GM04503 (cell line): ENCODE measurements around the gene SOST.

Source experiments
- DNase-seq: peaks from one replicate; pipeline ENCODE4 v3.0.0-alpha.2; 2012; ENCODE audit warnings: low read depth

Gene SOST

DNA sequence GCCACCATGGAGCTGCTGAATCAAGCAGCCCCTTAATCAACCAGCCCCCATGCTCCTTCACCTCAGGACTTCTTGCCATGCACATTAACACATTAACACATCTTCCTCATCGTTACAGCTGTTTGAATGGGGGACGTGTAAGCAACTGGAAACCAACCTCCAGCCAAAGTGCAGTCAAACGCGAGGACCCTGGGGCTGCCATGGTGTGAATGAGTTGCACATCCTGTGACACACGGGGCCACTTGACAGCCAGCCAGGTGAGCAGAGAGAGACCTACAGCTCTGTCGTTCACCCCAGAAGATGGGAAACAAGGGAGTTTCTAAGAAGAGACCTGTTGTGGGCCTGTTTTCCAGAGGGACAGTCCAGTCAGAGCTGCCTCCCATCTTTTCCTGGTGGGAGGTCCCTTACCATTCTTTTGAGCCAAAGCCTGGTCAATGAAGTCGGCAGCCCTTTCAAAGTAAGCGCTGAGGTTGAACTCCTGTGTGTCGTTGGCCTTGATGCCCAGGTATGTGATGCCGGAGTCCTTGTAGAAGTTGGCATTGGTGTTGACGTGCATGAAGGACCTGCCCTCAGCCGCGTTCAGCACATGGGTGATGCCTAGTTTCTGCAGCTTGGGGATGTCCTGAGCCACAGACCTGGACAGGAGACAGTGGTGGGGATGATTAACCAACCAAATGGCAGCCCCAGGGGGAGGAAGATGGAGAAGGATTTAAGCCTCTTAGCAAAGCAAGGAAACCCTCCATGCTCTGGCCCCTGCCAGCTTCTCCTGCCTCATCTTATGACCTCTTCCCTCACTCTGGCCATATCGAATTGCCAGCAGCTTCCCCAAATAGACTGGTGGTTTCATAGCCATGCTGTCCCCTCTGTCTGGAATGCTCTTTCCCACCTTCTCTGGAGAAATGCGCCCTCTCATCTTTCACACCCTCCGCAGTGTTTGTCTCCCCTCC is 16.0 kb upstream of the SOST start:
- DNase-seq = no peak

DNA sequence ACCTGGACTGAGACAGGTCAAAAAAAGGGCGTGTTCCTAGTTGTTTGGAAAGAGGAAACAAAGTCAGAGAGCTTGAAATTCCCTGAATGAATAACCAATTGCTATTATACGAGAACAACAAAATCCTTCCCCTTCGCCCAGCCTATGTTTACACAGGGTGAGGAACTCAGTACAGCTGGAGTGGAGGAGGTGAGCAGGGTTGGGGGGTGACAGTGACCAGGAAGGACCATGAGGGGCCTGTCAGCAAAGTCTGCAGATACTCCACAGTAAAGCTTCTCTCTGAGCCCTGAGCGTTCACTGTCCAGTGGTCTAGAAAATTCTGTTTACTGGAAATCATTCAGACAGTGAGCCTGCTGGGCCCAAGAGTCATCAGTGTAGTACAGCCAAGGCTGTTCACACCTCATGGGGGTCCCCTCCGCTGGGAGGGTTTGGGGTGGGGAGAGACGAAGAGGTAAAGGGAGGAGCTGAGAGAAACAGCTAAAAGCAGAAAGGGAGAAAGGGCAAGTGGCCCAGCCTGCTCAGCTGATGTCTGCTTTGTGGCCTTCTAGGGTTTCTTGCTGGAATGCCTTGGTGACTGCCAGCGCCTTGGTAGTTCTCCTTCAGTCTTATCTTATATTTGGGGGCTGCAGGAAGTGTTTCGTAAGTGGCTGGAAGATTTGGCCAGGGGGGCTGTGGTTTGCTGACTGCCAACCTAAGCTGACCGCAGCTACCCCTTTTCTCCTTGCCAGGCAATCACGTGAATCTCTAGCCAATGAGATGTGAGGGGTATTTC is 14.5 kb upstream of the SOST start:
- DNase-seq = no peak

DNA sequence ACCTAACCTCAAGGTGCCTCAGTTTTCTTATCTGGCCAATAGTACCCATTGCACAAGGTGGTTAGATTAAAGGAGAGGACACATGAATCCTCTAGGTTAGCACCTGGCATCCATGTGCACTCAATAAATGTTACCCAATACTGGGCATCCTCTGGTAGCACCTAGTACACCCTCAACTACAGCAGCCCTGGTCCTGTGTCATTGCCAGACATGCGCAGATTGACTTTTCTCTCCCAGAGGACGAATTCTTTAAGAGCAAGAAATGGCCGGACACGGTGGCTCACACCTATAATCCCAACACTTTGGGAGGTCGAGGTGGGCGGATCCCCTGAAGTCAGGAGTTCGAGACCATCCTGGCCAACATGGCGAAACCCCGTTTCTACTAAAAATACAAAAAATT is 12.9 kb upstream of the SOST start:
- no peak for DNase-seq

DNA sequence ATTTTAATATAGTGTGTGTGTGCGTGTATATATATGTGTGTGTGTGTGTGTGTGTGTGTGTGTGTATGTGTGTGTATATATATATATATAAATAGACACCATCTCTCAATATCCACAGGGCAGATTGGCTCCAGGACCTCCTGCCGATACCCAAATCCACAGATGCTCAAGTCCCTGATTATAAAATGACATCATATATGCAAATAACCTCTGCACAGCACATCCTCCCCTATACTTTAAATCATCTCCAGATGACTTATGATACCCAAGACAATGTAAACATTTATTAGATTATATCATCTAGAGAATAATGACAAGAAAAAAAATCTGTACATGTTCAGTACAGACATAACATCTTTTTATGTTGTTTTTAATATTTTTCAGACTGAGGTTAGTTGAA is 12.4 kb upstream of the SOST start:
- DNase-seq = no peak

- DNase-seq = no peak
Measured at GRCh38 chr17:43769859-43770258, 11.3 kb upstream of the SOST start.

DNA sequence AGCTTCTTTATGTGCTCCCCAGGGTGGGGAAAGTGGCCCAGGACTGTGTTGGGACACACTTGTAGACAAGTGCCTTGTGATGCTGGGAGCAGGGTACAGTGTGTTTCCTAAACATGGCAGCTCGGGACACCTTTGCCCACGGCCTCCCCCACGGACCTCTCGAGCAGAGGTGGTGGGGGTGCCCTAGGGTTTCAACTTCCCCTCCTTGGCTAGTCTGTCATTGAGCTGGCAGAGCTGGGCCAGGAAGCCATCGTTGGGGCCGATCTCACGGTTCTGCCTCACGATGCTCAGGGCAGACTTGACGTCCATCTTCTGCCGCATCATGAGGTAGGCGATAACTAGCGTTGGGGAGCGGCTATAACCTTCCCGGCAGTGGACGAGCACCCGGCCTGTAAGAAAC is 10.8 kb upstream of the SOST start:
- DNase-seq = no peak

DNA sequence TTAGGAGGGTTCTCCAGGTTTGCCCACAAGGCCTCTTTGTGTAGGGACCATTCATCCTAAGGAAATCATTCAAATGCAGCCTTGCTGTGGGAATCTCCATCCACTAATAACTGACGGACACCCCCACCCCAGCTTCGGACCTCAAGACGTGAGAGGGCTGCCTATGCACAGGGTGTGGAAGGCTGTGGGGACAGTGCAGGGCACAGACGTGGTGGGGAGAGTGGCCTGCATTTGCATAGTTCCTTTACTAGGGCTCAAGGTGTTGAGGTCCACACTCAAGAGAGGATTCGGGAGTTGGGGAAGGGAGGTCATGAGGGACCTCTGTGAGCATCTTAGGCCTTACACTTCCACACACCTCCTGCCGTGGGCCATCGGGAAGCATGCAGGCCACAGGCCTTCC is 10.4 kb upstream of the SOST start:
- no peak for DNase-seq

DNA sequence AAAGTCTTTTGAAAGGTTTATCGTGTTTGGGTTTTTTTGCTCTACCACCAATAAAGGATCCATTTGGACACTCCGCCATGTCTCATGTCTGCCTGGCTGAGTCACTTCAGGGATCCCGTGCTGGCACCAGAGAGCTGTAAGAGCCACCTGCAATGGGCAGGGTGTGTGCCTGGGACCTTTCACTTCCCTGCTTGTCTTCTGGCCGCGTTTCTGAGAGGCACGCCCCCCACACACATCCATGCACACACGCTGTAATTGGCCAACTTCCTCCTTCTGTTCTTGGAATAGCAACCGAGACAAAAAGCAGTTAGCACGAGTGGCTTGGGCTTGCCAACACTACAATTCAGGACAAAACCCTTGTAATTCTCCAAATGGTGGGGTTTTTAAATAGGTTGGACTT is 9.8 kb upstream of the SOST start:
- no peak for DNase-seq

- no peak for DNase-seq
Measured at GRCh38 chr17:43767713-43768059, 9.1 kb upstream of the SOST start.

GRCh38 chr17:43767053-43767712 is 8.6 kb upstream of the SOST start:
- no peak for DNase-seq

DNA sequence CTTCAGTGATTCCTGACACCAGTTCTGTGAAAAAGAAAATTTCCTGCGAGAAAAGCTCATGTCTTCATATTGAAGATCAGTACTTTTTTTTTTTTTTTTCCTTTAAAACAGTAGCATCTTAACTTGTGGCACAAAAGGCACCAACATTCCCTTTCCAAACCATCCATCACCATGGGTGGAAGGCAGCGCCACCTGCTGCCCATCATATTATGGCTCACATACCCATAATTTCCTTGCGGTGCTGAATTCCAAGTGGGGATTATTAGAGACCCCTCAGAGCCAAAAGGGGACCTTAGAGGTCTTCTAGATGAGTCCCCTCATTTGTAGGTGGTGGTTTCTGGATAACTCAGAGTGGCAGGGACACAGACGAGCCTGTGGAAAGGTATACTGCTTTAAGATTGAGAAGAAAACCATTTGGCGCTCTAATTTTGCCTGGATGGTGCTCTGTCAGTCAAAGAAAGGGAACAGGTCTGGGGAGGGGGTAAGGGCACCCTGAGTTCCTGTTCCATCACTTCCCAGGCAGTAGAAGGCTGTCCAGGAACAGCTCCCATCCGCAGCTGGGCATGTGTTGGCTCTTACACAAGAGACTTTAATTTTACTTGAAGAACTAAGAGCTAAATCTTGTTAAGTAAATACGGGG is 7.9 kb upstream of the SOST start:
- DNase-seq = no peak

GRCh38 chr17:43760254-43760852 is 1.8 kb upstream of the SOST start:
- DNase-seq = no peak

- no peak for DNase-seq
Measured at GRCh38 chr17:43759836-43760235, 1.2 kb upstream of the SOST start.

DNA sequence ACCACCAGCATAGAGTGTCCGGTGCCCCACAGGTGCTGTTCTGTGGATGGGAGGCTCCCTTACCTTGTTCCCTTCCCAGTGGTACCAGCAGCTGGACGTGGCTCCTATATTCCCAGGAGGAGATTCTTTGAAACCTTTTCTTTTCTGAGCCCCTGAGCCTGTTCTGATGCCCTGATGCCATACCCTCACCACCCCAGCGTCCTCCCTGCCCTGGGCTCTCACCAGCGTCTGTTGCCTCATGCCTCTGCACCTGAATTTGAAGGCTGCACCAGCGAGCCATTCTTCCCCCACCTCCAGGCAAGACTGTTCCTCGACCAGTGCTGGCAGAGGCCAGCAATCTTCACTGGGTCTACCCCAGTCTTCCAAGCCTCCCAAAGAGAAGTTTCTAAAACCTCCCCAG is 505 bp downstream of the SOST start:
- DNase-seq = no peak

GRCh38 chr17:43757171-43757660 is 1.4 kb downstream of the SOST start:
- DNase-seq = no peak

GRCh38 chr17:43756201-43756600 is 2.4 kb downstream of the SOST start:
- no peak for DNase-seq

GRCh38 chr17:43755389-43755875 is 3.2 kb downstream of the SOST start:
- no peak for DNase-seq

GRCh38 chr17:43754947-43755346 is 3.6 kb downstream of the SOST start:
- DNase-seq = no peak

- no peak for DNase-seq
Measured at GRCh38 chr17:43753493-43754129, 5.0 kb downstream of the SOST start.

DNA sequence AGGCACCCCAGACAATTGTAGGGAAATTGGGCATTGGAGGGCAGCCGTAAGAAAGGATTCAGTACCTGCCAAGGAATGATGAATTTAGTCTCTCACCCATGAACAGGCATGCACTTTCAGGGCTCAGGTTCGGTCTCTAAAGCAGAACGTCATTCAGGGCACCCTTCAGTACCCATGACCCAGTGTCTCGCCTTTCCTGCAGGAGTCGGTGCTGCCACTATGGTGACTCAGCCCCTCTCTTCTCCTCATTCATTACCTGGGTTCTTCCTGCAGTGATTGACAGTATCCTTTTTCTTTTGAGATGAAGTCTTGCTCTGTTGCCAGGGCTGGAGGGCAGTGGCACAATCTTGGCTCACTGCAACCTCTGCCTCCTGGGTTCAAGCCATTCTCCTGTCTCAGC is 8.4 kb downstream of the SOST start:
- no peak for DNase-seq

DNA sequence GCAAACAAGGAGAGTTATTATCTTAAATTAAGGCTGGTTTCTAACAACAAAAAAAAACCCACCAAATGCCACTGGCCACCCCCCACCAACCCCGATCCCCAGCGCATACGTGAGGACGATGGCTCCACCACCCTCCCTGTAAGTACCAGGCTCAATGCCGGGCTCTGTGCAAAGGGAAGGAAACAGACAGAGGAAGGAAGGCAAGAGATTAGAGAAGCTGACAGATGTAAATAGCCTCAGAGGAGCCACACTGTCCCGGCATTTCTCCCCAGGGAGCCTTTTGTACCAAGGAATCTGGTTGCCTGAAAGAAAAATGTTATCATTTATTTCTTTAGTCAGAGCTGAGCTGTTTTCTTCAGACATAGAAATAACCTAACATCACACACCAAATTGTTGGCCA is 13.1 kb downstream of the SOST start:
- DNase-seq = no peak
